ENCODE data around the gene ENAH.

DNA sequence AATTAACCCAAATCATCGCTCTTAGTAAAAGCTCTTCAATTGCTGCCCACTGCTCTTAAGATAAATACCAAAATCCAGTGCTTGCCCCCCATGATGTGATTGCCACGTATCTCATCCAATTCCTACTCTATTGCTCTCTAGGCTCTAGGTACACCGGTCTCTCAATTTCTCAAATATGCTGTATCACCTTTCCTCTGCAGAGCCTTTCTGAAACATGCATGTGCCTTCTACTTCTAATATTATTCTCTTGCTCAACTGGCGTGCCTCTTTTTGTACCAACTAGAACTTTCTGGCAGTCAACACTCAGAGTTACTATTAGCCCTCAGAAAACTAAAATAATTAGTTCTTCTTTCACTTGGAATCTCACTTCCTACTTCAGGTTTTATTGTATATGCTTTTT, 113.3 kb downstream of the ENAH start:
- TF ChIP-seq EZH2 (IDR thresholded peaks at IDR 0.05; ENCODE audit: borderline replicate concordance, low read length) (no peak), CTCF (conservative IDR thresholded peaks at IDR 0.05 in 1 of 2, IDR thresholded peaks at IDR 0.05 in 1 of 2; ENCODE audit: extremely low read depth in 1 of 2, insufficient read depth in 1 of 2, low read depth in 1 of 2, low read length in 2 of 2) (no peak)

Measured in mammary epithelial cell (primary cell).